Activated CD8-positive, alpha-beta T cell treated with anti-CD3 and anti-CD28 coated beads for 36 hours (primary cell): ENCODE measurements around the gene LTO1. TPM values are rescaled to one million over a fixed set of nuclear protein-coding genes. Genes with fewer than 3 reads are reported as not detected.

Source experiments
- ATAC-seq: fragments of 200-7000 bp; cut with Tn5 transposase; one replicate; pipeline ENCODE4 v1.10.0; 2021; ENCODE audit warnings: mild to moderate bottlenecking, moderate library complexity
- CTCF ChIA-PET: fragments of 350-600 bp; sonication (Branson Sonifier 250); formaldehyde crosslinking; loops from one replicate; lab custom pipeline; 2021; ENCODE audit warnings: antibody characterized with exemption; lab: Charles Lee
- POLR2A ChIA-PET: fragments of 350-600 bp; sonication (Branson Sonifier 250); formaldehyde crosslinking; loops from one replicate; lab custom pipeline; 2021; ENCODE audit warnings: antibody characterized with exemption; lab: Charles Lee
- DNase-seq: peaks from one replicate; pipeline ENCODE4 v3.0.0-alpha.2; 2020
- H3K27ac Mint-ChIP-seq: one replicate; pipeline ENCODE4 v1.8.0; 2021; ENCODE audit warnings: mild to moderate bottlenecking, mixed read lengths
- H3K27me3 Mint-ChIP-seq: one replicate; pipeline ENCODE4 v1.8.0; 2021; ENCODE audit warnings: mixed read lengths
- H3K36me3 Mint-ChIP-seq: one replicate; pipeline ENCODE4 v1.8.0; 2021; ENCODE audit warnings: low read depth, mixed read lengths
- H3K4me1 Mint-ChIP-seq: one replicate; pipeline ENCODE4 v1.8.0; 2021; ENCODE audit warnings: low read depth, mixed read lengths
- H3K4me3 Mint-ChIP-seq: one replicate; pipeline ENCODE4 v1.8.0; 2021; ENCODE audit warnings: mild to moderate bottlenecking, moderate library complexity, mixed read lengths
- H3K9me3 Mint-ChIP-seq: one replicate; pipeline ENCODE4 v1.8.0; 2021; ENCODE audit warnings: mixed read lengths
- CTCF ChIP-seq: fragments of 200-600 bp; IDR thresholded peaks from one replicate; pipeline ENCODE4 v1.8.0; 2022; ENCODE audit warnings: antibody characterized with exemption, mild to moderate bottlenecking
- intact Hi-C: fragments of 100-400 bp; cut with micrococcal nuclease; formaldehyde crosslinking; loops from one replicate; pipeline ENCODE4 v1.10.0; 2022
- total RNA-seq, 2 experiments: library from RNA; stranded (reverse); gene quantifications; one replicate each; pipeline ENCODE4 v1.2.3, GENCODE V29; 2021

The LTO1 gene
- total RNA-seq, 2 experiments from 2014 or later = 14.9 to 15.9 TPM

- peak; percentile 58 for ATAC-seq
- Mint-ChIP-seq H3K27me3 (peaks cover 48% of the 10 kb centered on the region), H3K36me3 (no peaks in the 10 kb centered on the region), H3K4me1 (peaks cover 4% of the 10 kb centered on the region), H3K4me3 (no peak overlapping the region), H3K9me3 (no peaks in the 10 kb centered on the region), H3K27ac (no peak overlapping the region)
- peak; percentile 34 for DNase-seq
- peak; percentile 81 for TF ChIP-seq CTCF
- ChIA-PET CTCF (interaction anchor here (1.3 to 1.6 kb wide), 2 partner anchors 11 to 12 kb away, joined by 3 to 6 read pairs; no protein-coding TSS in a partner anchor), POLR2A (interaction anchor here (1.2 kb wide), 1 partner anchor 96 kb away, joined by 5 read pairs; no protein-coding TSS in a partner anchor)
- intact Hi-C loops = loop anchor here (10.0 kb wide), 2 partner anchors 110 to 180 kb away; partner anchors contain the start of gene FGF3
Measured at GRCh38 chr11:69704508-69705253, 29.5 kb upstream of the LTO1 start.

GRCh38 chr11:69703768-69704507, 28.8 kb upstream of the LTO1 start, which contains the start of gene FGF19:
Gene FGF19, minus strand, starts transcription at chr11:69704022. Its CDS starts 146 bp downstream, at chr11:69703876.
- peaks cover 4% of the 10 kb centered on the region for H3K4me1 Mint-ChIP-seq
- CTCF ChIA-PET = interaction anchor here (1.3 to 1.6 kb wide), 2 partner anchors 11 to 12 kb away, joined by 3 to 6 read pairs; no protein-coding TSS in a partner anchor
- intact Hi-C loops = loop anchor here (10.0 kb wide), 2 partner anchors 111 to 181 kb away; partner anchors contain the start of gene FGF3
- no peak for TF ChIP-seq CTCF
- peak; percentile 20 for DNase-seq
- H3K27me3 Mint-ChIP-seq = peaks cover 52% of the 10 kb centered on the region
- H3K4me3 Mint-ChIP-seq = no peak within 1 kb of the TSS
- H3K36me3 Mint-ChIP-seq = no peaks in the 10 kb centered on the region
- H3K9me3 Mint-ChIP-seq = no peaks in the 10 kb centered on the region
- POLR2A ChIA-PET = interaction anchor here (1.2 kb wide), 1 partner anchor 97 kb away, joined by 5 read pairs; no protein-coding TSS in a partner anchor
- no peak for ATAC-seq
- no peak within 1 kb of the TSS for H3K27ac Mint-ChIP-seq

DNA sequence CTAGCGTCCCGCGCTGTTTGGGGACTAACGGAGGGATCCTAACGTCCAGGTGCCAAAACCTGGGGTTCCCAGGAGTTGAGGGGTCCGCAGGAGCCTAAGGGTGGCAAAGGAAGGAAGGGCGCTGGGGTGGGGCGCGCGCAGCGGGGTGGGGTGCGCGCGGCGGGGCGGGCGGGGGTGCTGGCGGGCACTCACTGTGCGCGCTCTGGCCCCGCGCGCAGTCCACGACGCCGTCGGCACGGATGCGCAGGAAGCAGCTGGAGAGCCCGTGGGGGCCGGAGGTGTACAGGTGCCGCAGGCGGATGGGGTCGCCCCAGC, 28.3 kb upstream of the LTO1 start:
- POLR2A ChIA-PET = no interaction called here

GRCh38 chr11:69702769-69703452, 27.8 kb upstream of the LTO1 start:
- H3K27me3 Mint-ChIP-seq = peaks cover 59% of the 10 kb centered on the region
- H3K4me1 Mint-ChIP-seq = peaks cover 4% of the 10 kb centered on the region
- POLR2A ChIA-PET = no interaction called here
- no peak overlapping the region for H3K4me3 Mint-ChIP-seq
- ATAC-seq (no peak), DNase-seq (no peak)
- no peak overlapping the region for H3K27ac Mint-ChIP-seq
- CTCF ChIA-PET = no interaction called here
- intact Hi-C loops = loop anchor here (10.0 kb wide), 2 partner anchors 112 to 182 kb away; partner anchors contain the start of gene FGF3
- H3K9me3 Mint-ChIP-seq = no peaks in the 10 kb centered on the region
- H3K36me3 Mint-ChIP-seq = no peaks in the 10 kb centered on the region
- no peak for TF ChIP-seq CTCF

More for the DNA sequence above, 28.3 kb upstream of the LTO1 start:
- no peaks in the 10 kb centered on the region for H3K36me3 Mint-ChIP-seq
- DNase-seq = no peak
- peaks cover 56% of the 10 kb centered on the region for H3K27me3 Mint-ChIP-seq
- H3K27ac Mint-ChIP-seq = no peak overlapping the region
- H3K4me1 Mint-ChIP-seq = peaks cover 4% of the 10 kb centered on the region
- no peaks in the 10 kb centered on the region for H3K9me3 Mint-ChIP-seq
- H3K4me3 Mint-ChIP-seq = no peak overlapping the region
- TF ChIP-seq CTCF = no peak
- intact Hi-C loops = loop anchor here (10.0 kb wide), 2 partner anchors 111 to 181 kb away; partner anchors contain the start of gene FGF3
- CTCF ChIA-PET = no interaction called here
- no peak for ATAC-seq
